PFSK-1 (cell line): ENCODE data around the gene RPS6KA5.

Experiments
- FOXP2 ChIP-seq: optimal IDR thresholded peaks from 2 replicates; pipeline ENCODE3; 2011; ENCODE audit warnings: borderline replicate concordance, control low read depth, inconsistent platforms; ENCODE audit not compliant: insufficient read depth; ENCODE audit errors: extremely low read length, extremely low read depth
- POLR2AphosphoS5 ChIP-seq: IDR thresholded peaks from 2 replicates; pipeline ENCODE4 v1.6.1; 2012; ENCODE audit warnings: low read depth, mild to moderate bottlenecking, control low read depth, low read length, moderate library complexity
- REST ChIP-seq, 2 experiments: IDR thresholded peaks; 2 replicates each; pipeline versions ENCODE4 v1.6.1 to v1.8.0; 2011 to 2012; ENCODE audit warnings: low read depth in 2 of 2, low read length in 2 of 2, control low read depth in 1 of 2, inconsistent platforms in 1 of 2, mild to moderate bottlenecking in 1 of 2, moderate library complexity in 1 of 2; ENCODE audit not compliant: insufficient read depth in 1 of 2
- SIN3A ChIP-seq: IDR thresholded peaks from 2 replicates; pipeline ENCODE4 v1.6.1; 2012; ENCODE audit warnings: mild to moderate bottlenecking, low read length, moderate library complexity, borderline replicate concordance; ENCODE audit not compliant: insufficient read depth
- TAF1 ChIP-seq: IDR thresholded peaks from 2 replicates; pipeline ENCODE4 v1.6.1; 2012; ENCODE audit warnings: low read length, control low read depth, borderline replicate concordance; ENCODE audit not compliant: insufficient read depth

- no peak for TF ChIP-seq FOXP2
- TF ChIP-seq TAF1 = no peak
- TF ChIP-seq POLR2AphosphoS5 = no peak
- TF ChIP-seq REST (IDR thresholded peaks at IDR 0.05; ENCODE audit: insufficient read depth in 1 of 2, low read depth in 2 of 2, low read length in 2 of 2) = no peak
- TF ChIP-seq SIN3A = no peak
Measured at GRCh38 chr14:90971687-90972086, 88.8 kb downstream of the RPS6KA5 start.
